Muscle layer of colon (tissue), 2 donors: ENCODE measurements around the gene PSMC3IP.
"Not testable (repeated sequence)": the region's sequence is repeated elsewhere in the genome, so short reads cannot be mapped to it uniquely, and the experiment has no call there.

Experiments
- H3K27ac ChIP-seq: one replicate; pipeline ENCODE4 v1.7.0; 2013; ENCODE audit warnings: low read depth, mild to moderate bottlenecking, low read length, moderate library complexity
- H3K27me3 ChIP-seq, 2 donors: one replicate each; pipeline ENCODE4 v1.7.0; 2013; ENCODE audit warnings: low read length in 2 of 2, mild to moderate bottlenecking in 2 of 2; ENCODE audit not compliant: insufficient read depth in 2 of 2, control insufficient read depth in 1 of 2
- H3K36me3 ChIP-seq: one replicate; pipeline ENCODE4 v1.7.0; 2013; ENCODE audit warnings: mild to moderate bottlenecking, low read length; ENCODE audit not compliant: insufficient read depth
- H3K4me1 ChIP-seq: one replicate; pipeline ENCODE4 v1.7.0; 2013; ENCODE audit warnings: mild to moderate bottlenecking, low read length; ENCODE audit not compliant: insufficient read depth
- H3K4me3 ChIP-seq, 2 donors: one replicate each; pipeline ENCODE4 v1.7.0; 2013; ENCODE audit warnings: low read length in 2 of 2, low read depth in 1 of 2, mild to moderate bottlenecking in 1 of 2, moderate library complexity in 1 of 2
- H3K9ac ChIP-seq: one replicate; pipeline ENCODE4 v1.7.0; 2013; ENCODE audit warnings: low read length
- H3K9me3 ChIP-seq: one replicate; pipeline ENCODE4 v1.7.0; 2013; ENCODE audit warnings: mild to moderate bottlenecking, low read length
- donor health status: abdominal sarcoma.
- donor health status: Adenocarcinoma of cecum.

PSMC3IP gene

DNA sequence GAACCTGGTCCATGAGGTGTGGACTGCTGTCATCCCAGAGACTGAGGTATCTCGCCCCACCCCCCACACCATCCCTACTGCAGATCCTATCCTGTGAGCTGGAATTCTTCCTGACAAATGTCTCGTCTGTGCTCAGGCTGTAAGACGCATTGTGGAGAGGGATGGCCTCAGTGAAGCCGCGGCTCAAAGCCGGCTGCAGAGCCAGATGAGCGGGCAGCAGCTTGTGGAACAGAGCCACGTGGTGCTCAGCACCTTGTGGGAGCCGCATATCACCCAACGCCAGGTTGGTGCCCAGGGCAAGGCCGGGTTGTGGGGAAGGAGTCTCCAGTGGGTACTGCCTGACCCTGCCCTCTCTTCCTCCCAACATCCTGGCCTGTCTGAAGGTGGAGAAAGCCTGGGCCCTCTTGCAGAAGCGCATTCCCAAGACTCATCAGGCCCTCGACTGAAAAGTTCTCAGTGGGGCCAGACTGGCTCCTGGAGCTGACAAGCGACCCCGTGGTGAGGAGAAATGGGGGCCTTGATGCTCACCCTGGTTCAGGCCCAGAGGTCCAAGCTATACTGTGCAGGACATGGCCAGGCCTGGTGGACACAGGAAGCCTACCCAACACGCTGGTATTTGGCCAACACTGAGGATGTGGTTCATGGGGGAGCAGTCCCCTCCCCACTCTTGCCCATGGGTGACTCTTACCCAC is 11.9 kb downstream of the PSMC3IP start:
- H3K36me3 ChIP-seq, result peaks cover 48% of the 10 kb centered on the region
- peak overlapping the region in 1 of 2 donors; percentile 94 for H3K4me3 ChIP-seq
- peaks cover 46% of the 10 kb centered on the region for H3K4me1 ChIP-seq
- H3K27ac ChIP-seq, result peak overlapping the region; percentile 95
- peak overlapping the region; percentile 61 for H3K9ac ChIP-seq
- no peaks in the 10 kb centered on the region for H3K9me3 ChIP-seq
- no peaks in the 10 kb centered on the region for H3K27me3 ChIP-seq

DNA sequence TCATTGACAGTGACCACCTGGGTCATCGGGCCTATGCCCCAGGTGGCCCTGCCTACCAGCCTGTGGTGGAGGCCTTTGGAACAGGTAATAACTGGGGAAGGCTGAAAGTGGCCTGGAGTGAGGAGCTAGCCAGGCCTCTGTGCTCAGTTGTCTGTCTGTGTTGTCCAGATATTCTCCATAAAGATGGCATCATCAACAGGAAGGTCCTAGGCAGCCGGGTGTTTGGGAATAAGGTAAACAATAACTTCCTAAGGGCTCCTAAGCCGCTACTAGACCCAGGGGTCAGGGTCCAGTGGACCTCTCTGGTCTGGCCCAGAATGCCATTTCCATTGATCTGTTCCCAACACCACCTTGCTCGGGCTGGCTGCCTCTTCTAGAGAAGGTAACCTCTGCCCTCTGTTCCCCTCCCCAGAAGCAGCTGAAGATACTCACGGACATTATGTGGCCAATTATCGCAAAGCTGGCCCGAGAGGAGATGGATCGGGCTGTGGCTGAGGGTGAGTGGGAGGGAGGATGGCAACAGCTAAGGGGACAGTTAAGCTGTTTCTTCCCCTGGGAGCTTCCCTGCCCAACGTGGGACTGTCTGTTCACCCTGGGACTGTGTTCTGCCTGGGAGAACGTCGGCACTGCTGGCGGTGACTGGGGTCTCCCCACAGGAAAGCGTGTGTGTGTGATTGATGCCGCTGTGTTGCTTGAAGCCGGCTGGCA is 12.6 kb downstream of the PSMC3IP start:
- Histone ChIP-seq H3K27ac (no peak overlapping the region), H3K4me1 (peaks cover 46% of the 10 kb centered on the region)

DNA sequence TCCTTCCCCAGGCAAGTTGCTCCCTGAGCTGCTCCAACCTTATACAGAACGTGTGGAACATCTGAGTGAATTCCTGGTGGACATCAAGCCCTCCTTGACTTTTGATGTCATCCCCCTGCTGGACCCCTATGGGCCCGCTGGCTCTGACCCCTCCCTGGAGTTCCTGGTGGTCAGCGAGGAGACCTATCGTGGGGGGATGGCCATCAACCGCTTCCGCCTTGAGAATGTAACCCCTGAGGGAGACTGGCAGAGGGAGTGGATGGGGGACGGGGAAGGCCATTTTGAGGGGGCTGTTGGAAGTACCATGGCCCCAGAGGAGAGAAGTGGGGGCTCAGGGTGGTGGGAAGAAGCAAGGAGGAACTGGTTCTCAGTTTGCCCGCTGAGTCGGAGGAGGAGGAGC is 13.6 kb downstream of the PSMC3IP start:
- Histone ChIP-seq H3K36me3 (peaks cover 31% of the 10 kb centered on the region), H3K4me3 (peak overlapping the region in 1 of 2 donors; percentile 99), H3K4me1 (peaks cover 46% of the 10 kb centered on the region), H3K9me3 (no peaks in the 10 kb centered on the region), H3K9ac (no peak overlapping the region), H3K27ac (no peak overlapping the region), H3K27me3 (no peaks in the 10 kb centered on the region)

More for the DNA sequence above, 12.6 kb downstream of the PSMC3IP start:
- H3K9me3 ChIP-seq, result no peaks in the 10 kb centered on the region
- H3K4me3 ChIP-seq, result no peak overlapping the region
- peaks cover 41% of the 10 kb centered on the region for H3K36me3 ChIP-seq
- H3K9ac ChIP-seq, result no peak overlapping the region
- H3K27me3 ChIP-seq, result no peaks in the 10 kb centered on the region

DNA sequence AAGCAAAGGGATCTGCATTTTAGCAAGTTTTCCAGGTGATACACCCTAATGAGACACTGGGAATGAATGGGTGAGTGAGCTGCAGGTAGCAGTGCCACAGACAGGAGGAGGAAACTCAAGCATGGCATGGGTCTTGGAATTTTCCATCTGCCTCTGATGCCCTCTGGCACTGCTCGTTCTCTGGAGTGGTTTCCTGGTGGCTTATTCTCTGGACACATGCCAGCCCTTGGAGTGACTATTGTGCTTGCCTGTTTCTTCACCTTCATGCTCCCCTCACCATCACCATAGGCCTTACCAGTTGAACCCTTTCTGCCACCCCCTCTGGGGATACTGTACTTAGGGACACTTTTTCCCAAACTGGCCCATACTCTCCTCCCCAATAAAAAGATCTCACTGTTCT is 14.0 kb downstream of the PSMC3IP start:
- Histone ChIP-seq H3K27me3 (no peaks in the 10 kb centered on the region), H3K4me3 (peak overlapping the region in 1 of 2 donors; percentile 99), H3K9me3 (no peaks in the 10 kb centered on the region), H3K36me3 (peaks cover 27% of the 10 kb centered on the region), H3K9ac (no peak overlapping the region), H3K4me1 (peaks cover 42% of the 10 kb centered on the region), H3K27ac (peak overlapping the region; percentile 81)

DNA sequence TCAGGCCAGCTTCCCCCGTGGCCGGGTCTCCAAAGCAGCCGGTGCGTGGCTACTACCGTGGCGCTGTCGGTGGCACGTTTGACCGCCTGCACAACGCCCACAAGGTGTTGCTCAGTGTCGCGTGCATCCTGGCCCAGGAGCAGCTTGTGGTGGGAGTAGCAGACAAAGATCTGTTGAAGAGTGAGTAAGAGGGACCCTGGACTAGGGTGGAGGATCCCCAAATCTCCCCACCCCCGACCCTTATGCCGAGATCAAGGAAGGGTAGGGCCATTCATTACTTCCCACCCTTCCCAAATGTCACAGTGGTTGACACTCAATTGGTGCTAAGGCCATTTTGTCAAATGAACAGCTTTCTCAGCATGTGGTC is 14.4 kb downstream of the PSMC3IP start:
- Histone ChIP-seq H3K4me3 (peak overlapping the region; percentile 91 to 99), H3K9ac (peak overlapping the region; percentile 55), H3K27me3 (no peaks in the 10 kb centered on the region), H3K9me3 (no peaks in the 10 kb centered on the region), H3K27ac (peak overlapping the region; percentile 81), H3K4me1 (peaks cover 38% of the 10 kb centered on the region), H3K36me3 (peaks cover 24% of the 10 kb centered on the region)

DNA sequence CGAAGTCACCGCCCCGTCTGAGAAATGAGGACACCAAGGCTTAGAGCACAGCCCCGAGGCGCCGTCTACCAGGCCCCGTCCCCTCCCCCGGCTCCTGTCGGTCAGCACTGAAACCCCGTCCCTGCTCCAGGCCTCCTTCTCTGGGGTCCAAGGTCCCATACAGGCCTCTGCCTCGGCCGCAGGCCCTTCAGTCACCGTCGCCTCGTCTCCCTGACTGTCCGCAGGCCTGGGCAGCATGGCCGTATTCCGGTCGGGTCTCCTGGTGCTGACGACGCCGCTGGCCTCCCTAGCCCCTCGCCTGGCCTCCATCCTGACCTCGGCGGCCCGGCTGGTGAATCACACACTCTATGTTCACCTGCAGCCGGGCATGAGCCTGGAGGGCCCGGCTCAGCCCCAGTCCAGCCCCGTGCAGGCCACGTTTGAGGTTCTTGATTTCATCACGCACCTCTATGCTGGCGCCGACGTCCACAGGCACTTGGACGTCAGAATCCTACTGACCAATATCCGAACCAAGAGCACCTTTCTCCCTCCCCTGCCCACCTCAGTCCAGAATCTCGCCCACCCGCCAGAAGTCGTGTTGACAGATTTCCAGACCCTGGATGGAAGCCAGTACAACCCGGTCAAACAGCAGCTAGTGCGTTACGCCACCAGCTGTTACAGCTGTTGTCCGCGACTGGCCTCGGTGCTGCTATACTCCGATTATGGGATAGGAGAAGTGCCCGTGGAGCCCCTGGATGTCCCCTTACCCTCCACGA is 15.0 kb downstream of the PSMC3IP start:
- no peaks in the 10 kb centered on the region for H3K9me3 ChIP-seq
- H3K36me3 ChIP-seq, result peaks cover 24% of the 10 kb centered on the region
- peaks cover 34% of the 10 kb centered on the region for H3K4me1 ChIP-seq
- H3K4me3 ChIP-seq, result peak overlapping the region; percentile 91 to 99
- no peaks in the 10 kb centered on the region for H3K27me3 ChIP-seq
- peak overlapping the region; percentile 81 for H3K27ac ChIP-seq
- H3K9ac ChIP-seq, result peak overlapping the region; percentile 55

- Histone ChIP-seq H3K4me1 (peaks cover 33% of the 10 kb centered on the region), H3K27ac (peak within 1 kb of the TSS; percentile 81), H3K36me3 (peaks cover 24% of the 10 kb centered on the region), H3K27me3 (no peaks in the 10 kb centered on the region), H3K9ac (peak within 1 kb of the TSS; percentile 55), H3K4me3 (peak within 1 kb of the TSS; percentile 91 to 99), H3K9me3 (no peaks in the 10 kb centered on the region)
These were observed 15.6 kb downstream of the PSMC3IP start, which contains the start of gene COASY for GRCh38 chr17:42561897-42562387. COASY (plus strand) TSS chr17:42562148; CDS start chr17:42562623, 475 bp downstream.

DNA sequence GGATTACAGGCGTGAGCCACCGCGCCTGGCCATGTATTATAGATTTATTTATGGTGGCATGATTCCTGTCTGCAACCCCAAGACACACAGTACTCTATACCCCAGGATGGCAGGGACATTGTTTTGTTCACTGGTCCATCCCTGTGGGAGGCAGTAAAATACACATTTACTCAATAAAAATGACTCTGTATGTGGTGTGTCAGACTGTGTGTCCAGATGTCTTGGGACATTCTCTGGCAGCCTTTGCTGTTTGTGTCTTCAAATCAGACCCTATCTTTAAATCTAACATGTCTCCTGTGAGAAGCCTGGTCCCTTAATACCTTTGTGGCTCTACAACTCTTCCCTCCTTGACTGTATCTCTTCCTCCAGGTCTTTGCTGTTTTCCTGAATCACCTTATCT is 17.3 kb downstream of the PSMC3IP start:
- no peak overlapping the region for H3K27ac ChIP-seq
- peaks cover 28% of the 10 kb centered on the region for H3K4me1 ChIP-seq
- H3K4me3 ChIP-seq, result no peak overlapping the region
- no peaks in the 10 kb centered on the region for H3K9me3 ChIP-seq
- H3K27me3 ChIP-seq, result no peaks in the 10 kb centered on the region
- no peak overlapping the region for H3K9ac ChIP-seq
- peaks cover 15% of the 10 kb centered on the region for H3K36me3 ChIP-seq

GRCh38 chr17:42559075-42559474 is 18.5 kb downstream of the PSMC3IP start:
- H3K27me3 ChIP-seq, result no peaks in the 10 kb centered on the region
- no peak overlapping the region for H3K4me3 ChIP-seq
- no peak overlapping the region for H3K9ac ChIP-seq
- no peak overlapping the region for H3K27ac ChIP-seq
- no peaks in the 10 kb centered on the region for H3K9me3 ChIP-seq
- H3K4me1 ChIP-seq, result peaks cover 29% of the 10 kb centered on the region
- peaks cover 3% of the 10 kb centered on the region for H3K36me3 ChIP-seq

- H3K4me1 ChIP-seq, result peaks cover 17% of the 10 kb centered on the region
- not testable (repeated sequence) for H3K36me3 ChIP-seq, H3K4me3 ChIP-seq, H3K27me3 ChIP-seq, H3K9ac ChIP-seq, H3K27ac ChIP-seq, H3K9me3 ChIP-seq
These were observed 21.4 kb downstream of the PSMC3IP start for GRCh38 chr17:42555961-42556617.
